ENCODE data around the gene TXNDC15.

The TXNDC15 gene

GRCh38 chr5:134918861-134919260 is 44.7 kb downstream of the TXNDC15 start:
- no peak for DNase-seq (ENCODE audit: low read depth)

- DNase-seq (ENCODE audit: low read depth), result no peak
Measured at GRCh38 chr5:134920848-134921575, 46.8 kb downstream of the TXNDC15 start.

GRCh38 chr5:134932508-134932907 is 58.3 kb downstream of the TXNDC15 start:
- DNase-seq (ENCODE audit: low read depth), result no peak

- no peak for DNase-seq (ENCODE audit: low read depth)
Measured at GRCh38 chr5:134934202-134934601, 60.0 kb downstream of the TXNDC15 start.

- no peak for DNase-seq (ENCODE audit: low read depth)
Measured at GRCh38 chr5:134935711-134936602, 61.8 kb downstream of the TXNDC15 start.

- DNase-seq (ENCODE audit: low read depth), result no peak
Measured at GRCh38 chr5:134937526-134937925, 63.4 kb downstream of the TXNDC15 start.

GRCh38 chr5:134938030-134938429 is 63.9 kb downstream of the TXNDC15 start:
- no peak for DNase-seq (ENCODE audit: low read depth)

GRCh38 chr5:134939500-134939899 is 65.3 kb downstream of the TXNDC15 start:
- no peak for DNase-seq (ENCODE audit: low read depth)

- no peak for DNase-seq (ENCODE audit: low read depth)
Measured at GRCh38 chr5:134943547-134943946, 69.4 kb downstream of the TXNDC15 start.

GRCh38 chr5:134944630-134945029 is 70.5 kb downstream of the TXNDC15 start:
- DNase-seq (ENCODE audit: low read depth), result no peak

GRCh38 chr5:134945041-134945440 is 70.9 kb downstream of the TXNDC15 start:
- DNase-seq (ENCODE audit: low read depth), result no peak

GRCh38 chr5:134948911-134949310 is 74.7 kb downstream of the TXNDC15 start:
- DNase-seq (ENCODE audit: low read depth), result no peak

GRCh38 chr5:134949316-134949715 is 75.1 kb downstream of the TXNDC15 start:
- no peak for DNase-seq (ENCODE audit: low read depth)
